Stimulated activated CD8-positive, alpha-beta memory T cell treated with anti-CD3 and anti-CD28 coated beads, Interleukin-15, amount 100 ng/mL, for 4 hours (primary cell): Measurements from ENCODE around the gene DGAT2L6.
A peak's percentile ranks its signal among the peaks of the same experiment; 100 is the strongest.
"Not testable (repeated sequence)": the region's sequence is repeated elsewhere in the genome, so short reads cannot be mapped to it uniquely, and the experiment has no call there.

Source experiments
- DNase-seq, 2 donors: peaks; one replicate each; pipeline ENCODE4 v3.0.0-alpha.2; 2020; ENCODE audit warnings: low read depth in 2 of 2

The DGAT2L6 gene

GRCh38 chrX:70196961-70197720, 19.9 kb downstream of the DGAT2L6 start:
- peak; percentile 2 to 22 for DNase-seq

GRCh38 chrX:70201732-70202131, 24.4 kb downstream of the DGAT2L6 start:
- no peak for DNase-seq

GRCh38 chrX:70208479-70208878, 31.2 kb downstream of the DGAT2L6 start:
- no peak for DNase-seq

- not testable (repeated sequence) for DNase-seq
Measured at GRCh38 chrX:70209570-70209969, 32.3 kb downstream of the DGAT2L6 start.

- DNase-seq: no peak
Measured at GRCh38 chrX:70219938-70220764, 42.9 kb downstream of the DGAT2L6 start.

GRCh38 chrX:70226048-70226447, 48.8 kb downstream of the DGAT2L6 start:
- no peak for DNase-seq

- DNase-seq: no peak
Measured at GRCh38 chrX:70226687-70227086, 49.4 kb downstream of the DGAT2L6 start.

GRCh38 chrX:70231666-70232065, 54.4 kb downstream of the DGAT2L6 start:
- DNase-seq: no peak

GRCh38 chrX:70234355-70234754, 57.1 kb downstream of the DGAT2L6 start, which contains the start of gene AWAT1:
Gene AWAT1 (plus strand): TSS chrX:70234655. CDS start chrX:70234696, 41 bp downstream.
- no peak for DNase-seq

GRCh38 chrX:70240751-70241150, 63.5 kb downstream of the DGAT2L6 start:
- DNase-seq: no peak

GRCh38 chrX:70241501-70241900, 64.2 kb downstream of the DGAT2L6 start:
- DNase-seq: no peak

- not testable (repeated sequence) for DNase-seq
Measured at GRCh38 chrX:70243601-70244000, 66.3 kb downstream of the DGAT2L6 start.

GRCh38 chrX:70244881-70245280, 67.6 kb downstream of the DGAT2L6 start:
- DNase-seq: no peak

GRCh38 chrX:70247252-70247651, 70.0 kb downstream of the DGAT2L6 start:
- no peak for DNase-seq

GRCh38 chrX:70252491-70252890, 75.2 kb downstream of the DGAT2L6 start:
- no peak for DNase-seq

- DNase-seq: no peak
Measured at GRCh38 chrX:70253377-70254062, 76.2 kb downstream of the DGAT2L6 start.

- no peak for DNase-seq
Measured at GRCh38 chrX:70254063-70254400, 76.7 kb downstream of the DGAT2L6 start.

GRCh38 chrX:70254909-70255308, 77.6 kb downstream of the DGAT2L6 start:
- no peak for DNase-seq
